Sigmoid colon (tissue), 7 donors: Measurements from ENCODE around the gene SLC34A1. TPM values are rescaled to one million over a fixed set of nuclear protein-coding genes. Genes with fewer than 3 reads are reported as not detected.

ENCODE experiments used
- DNase-seq: peaks from one replicate; pipeline ENCODE4 v3.0.0-alpha.2; 2019
- H3K27ac ChIP-seq, 4 donors: fragments of 200-600 bp; sonication (generic); one replicate each; pipeline ENCODE4 v1.5.1; 2016 to 2019; ENCODE audit warnings: mild to moderate bottlenecking in 1 of 4
- H3K27me3 ChIP-seq, 3 donors: fragments of 200-600 bp; sonication (generic); one replicate each; pipeline ENCODE4 v1.5.1; 2019; ENCODE audit warnings: mild to moderate bottlenecking in 1 of 3
- H3K36me3 ChIP-seq, 4 donors: fragments of 200-600 bp; sonication (generic); one replicate each; pipeline ENCODE4 v1.5.1; 2016 to 2019
- H3K4me1 ChIP-seq, 4 donors: fragments of 200-600 bp; sonication (generic); one replicate each; pipeline ENCODE4 v1.5.1; 2017 to 2019
- H3K4me3 ChIP-seq, 4 donors: fragments of 200-600 bp; sonication (generic); one replicate each; pipeline ENCODE4 v1.5.1; 2017 to 2019; ENCODE audit warnings: mild to moderate bottlenecking in 2 of 4, moderate library complexity in 1 of 4
- H3K9me3 ChIP-seq, 4 donors: fragments of 200-600 bp in 3 of 4; sonication (generic) in 3 of 4; one replicate each; pipeline versions ENCODE4 v1.5.1 to v1.6.1; 2013 to 2019
- CTCF ChIP-seq, 4 experiments: fragments of 450-650 bp in 3 of 4; fragments of 200-600 bp in 1 of 4; IDR thresholded peaks; one replicate each; pipeline ENCODE4 v1.5.1; 2016 to 2019; ENCODE audit warnings: antibody characterized with exemption in 4 of 4, mild to moderate bottlenecking in 3 of 4, moderate library complexity in 2 of 4
- EP300 ChIP-seq, 4 donors: sonication (generic); formaldehyde crosslinking; IDR thresholded peaks; one replicate each; pipeline ENCODE4 v1.6.1; 2017; ENCODE audit warnings: antibody characterized with exemption in 4 of 4
- POLR2A ChIP-seq, 2 donors: fragments of 450-650 bp; IDR thresholded peaks; one replicate each; pipeline ENCODE4 v1.6.1; 2016; ENCODE audit warnings: antibody characterized with exemption in 2 of 2, mild to moderate bottlenecking in 2 of 2, moderate library complexity in 2 of 2
- POLR2AphosphoS5 ChIP-seq, 4 donors: sonication (generic); formaldehyde crosslinking; IDR thresholded peaks; one replicate each; pipeline ENCODE4 v1.6.1; 2017; ENCODE audit warnings: antibody characterized with exemption in 4 of 4
- WGBS, 2 donors: extraction: QIAGEN DNeasy Blood & Tissue Kit; methylation state at CpG; one replicate each; pipeline ENCODE4 v1.1.7; 2013; 5-methylcytosine and 5-hydroxymethylcytosine counted together
- intact Hi-C: fragments of 100-400 bp; cut with DNase I; formaldehyde crosslinking; loops from one replicate; pipeline ENCODE4 v1.15.1; 2023
- polyA plus RNA-seq, 3 donors: library from polyadenylated mRNA; stranded (reverse); fragments of 200-250 nt; gene quantifications; one replicate each; pipeline ENCODE4 v1.2.3, GENCODE V29; 2013
- total RNA-seq, 4 donors: library from RNA; depleted of rRNA; stranded (reverse); fragments of >200 nt; gene quantifications; one replicate each; pipeline ENCODE4 v1.1.0, GENCODE V29; 2016
- donor health status: healthy with polysubstance abuse.
- donor health status: Bipolar disorder and iron deficiency.
- donor health status: healthy.

The SLC34A1 gene
- total and polyA plus RNA-seq, 7 donors, result 0.04 TPM; not detected in 6

GRCh38 chr5:177429248-177430040 is 45.2 kb downstream of the SLC34A1 start:
- H3K4me3 ChIP-seq, result no peak overlapping the region
- DNase-seq, result peak; percentile 86
- WGBS, 2 donors, result 50 to 80% methylated on average over 6 of the region's 6 CpGs
- TF ChIP-seq POLR2AphosphoS5 (IDR thresholded peaks at IDR 0.05) (no peak), EP300 (IDR thresholded peaks at IDR 0.05) (no peak), POLR2A (IDR thresholded peaks at IDR 0.05) (no peak), CTCF (IDR thresholded peaks at IDR 0.05) (no peak)
- H3K9me3 ChIP-seq, result no peaks in the 10 kb centered on the region
- peaks cover 0 to 45% (median 42%) of the 10 kb centered on the region in 4 donors for H3K4me1 ChIP-seq
- intact Hi-C loops, result no loop called here
- H3K27me3 ChIP-seq, result no peaks in the 10 kb centered on the region
- H3K36me3 ChIP-seq, result peaks cover 16 to 41% (median 29%) of the 10 kb centered on the region in 4 donors
- peak overlapping the region in 2 of 4 donors; percentile 15 to 88 for H3K27ac ChIP-seq

- 76 to 90% methylated on average over 26 of the region's 26 CpGs for WGBS, 2 donors
- no peak overlapping the region for H3K4me3 ChIP-seq
- H3K36me3 ChIP-seq, result peaks cover 23 to 50% (median 38%) of the 10 kb centered on the region in 4 donors
- H3K4me1 ChIP-seq, result peaks cover 0 to 43% (median 39%) of the 10 kb centered on the region in 4 donors
- DNase-seq, result no peak
- H3K27me3 ChIP-seq, result no peaks in the 10 kb centered on the region
- H3K9me3 ChIP-seq, result no peaks in the 10 kb centered on the region
- intact Hi-C loops, result no loop called here
- TF ChIP-seq POLR2A (IDR thresholded peaks at IDR 0.05), result no peak
- no peak for TF ChIP-seq EP300 (IDR thresholded peaks at IDR 0.05)
- no peak for TF ChIP-seq POLR2AphosphoS5 (IDR thresholded peaks at IDR 0.05)
- TF ChIP-seq CTCF (IDR thresholded peaks at IDR 0.05), result no peak
- no peak overlapping the region for H3K27ac ChIP-seq
Measured at GRCh38 chr5:177430140-177430951, 46.1 kb downstream of the SLC34A1 start.

GRCh38 chr5:177430972-177431316 is 46.7 kb downstream of the SLC34A1 start:
- Histone ChIP-seq H3K9me3 (no peaks in the 10 kb centered on the region), H3K36me3 (peaks cover 25 to 56% (median 44%) of the 10 kb centered on the region in 4 donors), H3K4me3 (no peak overlapping the region), H3K27me3 (no peaks in the 10 kb centered on the region), H3K27ac (no peak overlapping the region), H3K4me1 (peaks cover 0 to 38% (median 34%) of the 10 kb centered on the region in 4 donors)
- 61 to 85% methylated on average over 7 of the region's 7 CpGs for WGBS, 2 donors
- intact Hi-C loops, result no loop called here
- no peak for DNase-seq
- TF ChIP-seq EP300 (IDR thresholded peaks at IDR 0.05), result no peak
- TF ChIP-seq POLR2A (IDR thresholded peaks at IDR 0.05), result no peak
- TF ChIP-seq CTCF (IDR thresholded peaks at IDR 0.05), result no peak
- TF ChIP-seq POLR2AphosphoS5 (IDR thresholded peaks at IDR 0.05), result no peak

GRCh38 chr5:177431317-177432142 is 47.3 kb downstream of the SLC34A1 start:
- 49 to 80% methylated on average over 29 of the region's 29 CpGs for WGBS, 2 donors
- no peak overlapping the region for H3K4me3 ChIP-seq
- peak; percentile 66 for DNase-seq

More at GRCh38 chr5:177431317-177432142, 47.3 kb downstream of the SLC34A1 start:
- TF ChIP-seq POLR2AphosphoS5 (IDR thresholded peaks at IDR 0.05) (peak in 1 of 4 donors; percentile 10), CTCF (IDR thresholded peaks at IDR 0.05) (no peak)
- Histone ChIP-seq H3K36me3 (peaks cover 25 to 62% (median 49%) of the 10 kb centered on the region in 4 donors), H3K27ac (peak overlapping the region; percentile 2 to 47 (median 22)), H3K4me1 (peaks cover 0 to 38% (median 34%) of the 10 kb centered on the region in 4 donors), H3K27me3 (no peaks in the 10 kb centered on the region), H3K9me3 (no peaks in the 10 kb centered on the region)
- intact Hi-C loops, result no loop called here
